Hematopoietic multipotent progenitor cell (in vitro differentiated cells): ENCODE results near the gene OR51V1. TPM values are rescaled to one million over a fixed set of nuclear protein-coding genes. Genes with fewer than 3 reads are reported as not detected.

Experiments used
- DNase-seq, 3 donors: peaks; one replicate each; pipeline ENCODE4 v3.0.0-alpha.2; 2011 to 2015; ENCODE audit warnings: low read depth in 2 of 3, low spot score in 2 of 3
- total RNA-seq: library from RNA; depleted of rRNA; stranded (reverse); fragments of >200 nt; gene quantifications from one replicate; pipeline ENCODE4 v1.2.3, GENCODE V29; 2012

OR51V1 gene
- total RNA-seq, 1 donor = not detected

DNA sequence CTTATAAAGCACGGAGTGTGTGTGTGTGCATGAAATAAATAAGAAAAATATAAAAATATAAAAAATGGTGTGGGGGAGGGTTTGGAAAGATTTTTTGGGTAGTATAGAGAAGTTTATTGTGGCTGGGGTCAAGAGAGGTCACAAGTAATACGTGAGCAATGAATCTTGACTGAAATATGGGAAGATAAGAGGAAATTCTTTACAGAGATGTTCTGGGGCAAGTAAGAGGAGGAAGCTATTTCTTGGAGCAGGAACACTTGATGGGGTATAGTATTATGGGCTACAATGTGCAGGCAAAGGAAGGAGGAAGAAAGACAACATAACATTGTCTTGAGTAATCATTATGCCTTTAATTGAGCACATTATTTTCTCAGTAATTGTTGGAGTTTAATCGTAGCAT lies 31.7 kb upstream of the OR51V1 start:
- no peak for DNase-seq

- no peak for DNase-seq
Measured at GRCh38 chr11:5231111-5231510, 30.6 kb upstream of the OR51V1 start.

DNA sequence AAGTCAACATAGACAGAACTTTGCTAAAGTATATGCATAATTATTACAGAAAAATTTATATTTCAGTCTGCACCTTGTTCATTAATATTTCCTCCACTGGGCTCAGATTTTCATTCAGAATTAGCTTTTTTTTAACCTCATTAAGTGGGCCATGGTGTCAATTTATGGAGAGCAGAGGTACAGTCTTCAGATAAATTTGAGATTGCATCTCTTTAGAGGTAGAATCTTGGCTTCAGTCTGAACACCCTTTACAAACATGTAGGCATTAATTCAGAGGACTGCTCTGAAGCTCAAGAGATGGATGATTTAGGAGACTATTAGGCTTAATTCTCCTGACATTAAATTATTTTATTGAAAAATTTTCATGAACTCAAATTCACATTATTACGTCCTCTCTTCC lies 29.8 kb upstream of the OR51V1 start:
- DNase-seq = no peak

- DNase-seq = no peak
Measured at GRCh38 chr11:5229796-5230195, 29.3 kb upstream of the OR51V1 start.

- no peak for DNase-seq
Measured at GRCh38 chr11:5229356-5229755, 28.9 kb upstream of the OR51V1 start.

GRCh38 chr11:5228124-5228523 lies 27.6 kb upstream of the OR51V1 start:
- no peak for DNase-seq

DNA sequence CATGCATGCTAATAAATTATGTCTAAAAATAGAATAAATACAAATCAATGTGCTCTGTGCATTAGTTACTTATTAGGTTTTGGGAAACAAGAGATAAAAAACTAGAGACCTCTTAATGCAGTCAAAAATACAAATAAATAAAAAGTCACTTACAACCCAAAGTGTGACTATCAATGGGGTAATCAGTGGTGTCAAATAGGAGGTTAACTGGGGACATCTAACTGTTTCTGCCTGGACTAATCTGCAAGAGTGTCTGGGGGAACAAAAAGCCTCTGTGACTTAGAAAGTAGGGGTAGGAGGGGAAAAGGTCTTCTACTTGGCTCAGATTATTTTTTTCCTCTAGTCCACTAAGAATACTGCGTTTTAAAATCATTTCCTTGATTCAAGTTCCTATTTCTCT lies 27.2 kb upstream of the OR51V1 start:
- no peak for DNase-seq

DNA sequence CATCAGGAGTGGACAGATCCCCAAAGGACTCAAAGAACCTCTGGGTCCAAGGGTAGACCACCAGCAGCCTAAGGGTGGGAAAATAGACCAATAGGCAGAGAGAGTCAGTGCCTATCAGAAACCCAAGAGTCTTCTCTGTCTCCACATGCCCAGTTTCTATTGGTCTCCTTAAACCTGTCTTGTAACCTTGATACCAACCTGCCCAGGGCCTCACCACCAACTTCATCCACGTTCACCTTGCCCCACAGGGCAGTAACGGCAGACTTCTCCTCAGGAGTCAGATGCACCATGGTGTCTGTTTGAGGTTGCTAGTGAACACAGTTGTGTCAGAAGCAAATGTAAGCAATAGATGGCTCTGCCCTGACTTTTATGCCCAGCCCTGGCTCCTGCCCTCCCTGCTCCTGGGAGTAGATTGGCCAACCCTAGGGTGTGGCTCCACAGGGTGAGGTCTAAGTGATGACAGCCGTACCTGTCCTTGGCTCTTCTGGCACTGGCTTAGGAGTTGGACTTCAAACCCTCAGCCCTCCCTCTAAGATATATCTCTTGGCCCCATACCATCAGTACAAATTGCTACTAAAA lies 26.3 kb upstream of the OR51V1 start, which contains the start of gene HBB:
Gene HBB, minus strand, starts transcription at position 340 of the 579 bp plus-strand sequence. Its CDS starts 50 bp downstream, at position 290.
- DNase-seq = no peak

GRCh38 chr11:5225480-5225871 lies 25.0 kb upstream of the OR51V1 start:
- DNase-seq = peak in 1 of 3 donors; percentile 7

GRCh38 chr11:5224538-5225479 lies 24.3 kb upstream of the OR51V1 start:
- peak in 1 of 3 donors; percentile 13 for DNase-seq

- DNase-seq = no peak
Measured at GRCh38 chr11:5223686-5224085, 23.2 kb upstream of the OR51V1 start.

DNA sequence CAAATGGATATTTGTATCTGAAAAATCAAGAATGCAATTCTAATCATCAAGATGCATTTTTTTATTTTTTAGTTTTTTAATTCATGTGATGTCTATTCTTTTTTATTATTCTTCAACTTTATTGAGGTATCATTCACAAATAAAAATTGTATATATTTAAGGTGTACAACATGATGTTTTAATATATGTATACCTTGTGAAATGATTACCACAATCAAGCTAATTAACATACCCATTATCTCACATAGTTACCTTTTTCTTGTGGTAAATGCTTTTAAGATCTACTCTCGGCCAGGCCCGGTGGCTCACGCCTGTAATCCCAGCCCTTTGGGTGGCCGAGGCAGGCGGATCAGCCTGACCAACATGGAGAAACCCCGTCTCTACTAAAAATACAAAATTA lies 22.7 kb upstream of the OR51V1 start:
- DNase-seq = no peak

- DNase-seq = no peak
Measured at GRCh38 chr11:5210376-5210885, 9.9 kb upstream of the OR51V1 start.

DNA sequence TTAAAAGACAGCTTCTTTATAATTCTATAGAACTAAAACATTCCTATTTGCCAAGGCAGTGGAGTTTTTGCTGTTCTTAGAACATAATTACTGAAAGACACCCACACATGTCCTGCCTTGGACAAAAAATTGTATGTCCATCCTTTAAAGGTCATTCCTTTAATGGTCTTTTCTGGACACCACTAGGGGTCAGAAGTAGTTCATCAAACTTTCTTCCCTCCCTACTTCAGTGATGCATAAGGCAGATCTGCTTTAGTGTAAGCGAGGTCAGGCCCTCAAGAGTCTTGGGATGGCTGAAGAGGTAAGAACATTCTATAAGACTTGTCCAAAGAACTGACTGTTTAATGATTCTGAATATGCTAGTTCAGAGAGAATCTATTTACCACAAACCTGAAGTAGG lies 4.3 kb upstream of the OR51V1 start:
- peak in 2 of 3 donors; percentile 51 to 71 for DNase-seq

GRCh38 chr11:5203366-5203765 lies 2.9 kb upstream of the OR51V1 start:
- no peak for DNase-seq

DNA sequence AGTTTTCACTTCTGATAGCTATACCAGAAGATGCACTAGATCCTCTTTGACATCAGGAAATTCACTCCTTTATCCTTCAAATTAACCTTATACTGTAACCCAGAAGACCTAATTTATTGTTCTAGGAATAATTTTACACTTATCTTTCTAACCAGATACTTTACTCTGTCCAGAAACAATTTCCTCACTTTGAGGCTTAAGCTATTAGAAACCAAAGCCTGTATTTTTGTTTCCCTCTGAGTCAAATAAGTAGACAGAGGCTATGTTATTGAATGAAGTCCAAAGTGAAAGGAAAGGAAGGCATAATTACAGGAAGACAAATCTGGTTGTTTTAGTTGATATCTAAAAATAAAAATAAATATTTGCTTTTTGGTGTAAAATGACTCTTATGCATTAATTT lies 2.2 kb downstream of the OR51V1 start:
- DNase-seq = no peak

GRCh38 chr11:5197536-5197935 lies 2.9 kb downstream of the OR51V1 start:
- DNase-seq = no peak

GRCh38 chr11:5196731-5197130 lies 3.8 kb downstream of the OR51V1 start:
- DNase-seq = no peak

GRCh38 chr11:5196067-5196466 lies 4.4 kb downstream of the OR51V1 start:
- no peak for DNase-seq

- no peak for DNase-seq
Measured at GRCh38 chr11:5192738-5193137, 7.7 kb downstream of the OR51V1 start.

GRCh38 chr11:5188201-5188600 lies 12.3 kb downstream of the OR51V1 start:
- no peak for DNase-seq
